22Rv1 (cell line): ENCODE data around the gene HS6ST1.

ENCODE experiments used
- H3K27ac ChIP-seq: fragments of 450-650 bp; 2 replicates; pipeline ENCODE4 v1.5.1; 2017
- ZFX ChIP-seq: fragments of 450-650 bp; IDR thresholded peaks from 2 replicates; pipeline ENCODE4 v1.6.1; 2017; ENCODE audit warnings: antibody characterized with exemption, borderline replicate concordance
- TF ChIP-seq, protein P1 (sequence below): fragments of 450-650 bp; IDR thresholded peaks from 2 replicates; pipeline ENCODE4 v1.5.1; 2017; ENCODE audit warnings: mild to moderate bottlenecking

The HS6ST1 gene

DNA sequence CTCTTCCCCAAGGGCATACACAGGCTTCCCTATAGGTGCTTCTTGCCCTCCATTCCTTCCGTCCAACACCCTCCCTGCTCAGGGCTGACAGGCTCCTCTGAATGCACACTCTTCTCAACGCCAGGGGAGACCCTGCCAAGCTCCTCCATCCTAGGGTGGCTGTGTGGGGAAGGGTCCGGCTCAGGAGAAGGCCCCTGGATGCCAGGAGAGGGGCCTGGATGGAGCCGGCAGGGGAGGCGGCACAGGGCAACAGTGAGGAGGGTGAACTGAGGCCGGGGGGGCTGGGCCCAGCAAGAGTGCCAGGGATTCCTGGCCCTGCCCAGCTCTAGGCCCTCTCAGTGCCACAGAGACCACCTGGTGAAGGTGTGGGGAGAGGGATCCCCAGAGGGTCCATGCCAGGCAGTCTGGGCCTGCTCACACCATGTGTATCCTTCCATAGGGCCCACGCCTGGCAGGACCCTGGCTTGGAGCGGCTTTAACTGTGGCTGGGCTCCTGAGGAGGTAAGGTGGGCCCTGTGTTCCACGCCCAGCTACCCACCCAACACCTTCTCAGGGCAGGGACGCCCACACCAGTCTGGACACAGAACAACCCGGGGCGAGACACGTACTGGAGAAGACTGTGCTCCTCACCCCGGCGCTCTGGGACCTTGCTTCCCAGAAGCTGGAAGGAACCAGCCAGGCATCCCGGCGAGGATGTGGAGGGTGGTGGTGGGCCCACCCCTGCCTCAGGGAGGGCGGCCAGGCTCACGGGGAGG lies 26.6 kb downstream of the HS6ST1 start:
- no peak overlapping the region for H3K27ac ChIP-seq

DNA sequence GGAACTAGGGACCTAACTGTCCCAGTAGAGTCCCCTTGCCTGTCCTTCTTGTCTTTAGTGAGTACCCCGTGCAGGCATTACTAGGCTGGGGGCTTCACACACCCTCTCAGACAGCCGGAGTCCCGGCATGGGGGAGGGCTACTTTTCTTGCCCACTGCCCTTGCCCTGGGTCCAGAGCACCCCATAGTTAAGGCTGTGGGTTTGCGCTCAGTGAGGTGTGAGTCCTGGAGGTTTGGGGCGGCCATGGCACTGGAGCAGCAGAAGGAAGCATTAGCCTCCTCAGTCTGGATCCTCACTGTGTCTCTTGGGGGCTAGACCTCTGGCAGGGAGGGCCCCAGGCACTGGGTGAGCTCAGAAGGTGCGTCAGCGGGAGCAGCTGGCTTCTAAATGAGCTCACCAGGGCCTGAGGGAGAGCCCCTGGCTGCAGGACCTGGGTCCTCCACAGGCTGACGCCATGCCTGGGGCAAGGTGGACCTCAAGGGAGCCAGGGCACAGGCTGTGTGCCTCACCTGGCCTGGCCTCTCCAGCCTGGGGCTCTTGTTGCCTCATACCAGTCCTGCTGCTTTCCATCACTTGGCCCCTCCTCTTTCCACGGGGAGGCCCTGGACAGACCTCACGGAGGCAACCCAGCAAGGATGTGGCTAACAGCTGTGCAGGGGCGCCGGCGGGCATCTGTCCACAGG lies 27.4 kb downstream of the HS6ST1 start:
- no peak overlapping the region for H3K27ac ChIP-seq
- no peak for TF ChIP-seq ZFX
- TF ChIP-seq, protein P1, sequence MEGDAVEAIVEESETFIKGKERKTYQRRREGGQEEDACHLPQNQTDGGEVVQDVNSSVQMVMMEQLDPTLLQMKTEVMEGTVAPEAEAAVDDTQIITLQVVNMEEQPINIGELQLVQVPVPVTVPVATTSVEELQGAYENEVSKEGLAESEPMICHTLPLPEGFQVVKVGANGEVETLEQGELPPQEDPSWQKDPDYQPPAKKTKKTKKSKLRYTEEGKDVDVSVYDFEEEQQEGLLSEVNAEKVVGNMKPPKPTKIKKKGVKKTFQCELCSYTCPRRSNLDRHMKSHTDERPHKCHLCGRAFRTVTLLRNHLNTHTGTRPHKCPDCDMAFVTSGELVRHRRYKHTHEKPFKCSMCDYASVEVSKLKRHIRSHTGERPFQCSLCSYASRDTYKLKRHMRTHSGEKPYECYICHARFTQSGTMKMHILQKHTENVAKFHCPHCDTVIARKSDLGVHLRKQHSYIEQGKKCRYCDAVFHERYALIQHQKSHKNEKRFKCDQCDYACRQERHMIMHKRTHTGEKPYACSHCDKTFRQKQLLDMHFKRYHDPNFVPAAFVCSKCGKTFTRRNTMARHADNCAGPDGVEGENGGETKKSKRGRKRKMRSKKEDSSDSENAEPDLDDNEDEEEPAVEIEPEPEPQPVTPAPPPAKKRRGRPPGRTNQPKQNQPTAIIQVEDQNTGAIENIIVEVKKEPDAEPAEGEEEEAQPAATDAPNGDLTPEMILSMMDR, result no peak

More for the DNA sequence above, 26.6 kb downstream of the HS6ST1 start:
- no peak for TF ChIP-seq ZFX
- TF ChIP-seq, protein P1, result no peak

DNA sequence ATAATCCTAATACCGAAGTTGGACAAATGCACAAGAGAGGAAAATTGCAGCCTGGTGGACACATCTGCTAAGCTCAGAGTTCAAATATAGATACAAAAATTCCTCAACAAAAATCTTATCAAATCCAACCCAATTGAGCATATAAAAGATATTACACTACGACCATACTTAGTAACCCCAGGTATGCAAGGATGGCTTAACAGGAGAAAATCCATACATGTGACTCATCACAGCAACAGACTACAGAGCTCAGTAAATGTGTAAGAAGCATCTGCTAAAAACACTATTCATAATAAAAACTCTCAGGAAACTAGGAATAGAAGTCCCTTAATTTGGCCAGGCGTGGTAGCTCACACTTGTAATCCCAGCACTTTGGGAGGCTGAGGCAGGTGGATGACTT lies 28.3 kb downstream of the HS6ST1 start:
- H3K27ac ChIP-seq, result no peak overlapping the region
- TF ChIP-seq, protein P1, result no peak
- TF ChIP-seq ZFX, result no peak

DNA sequence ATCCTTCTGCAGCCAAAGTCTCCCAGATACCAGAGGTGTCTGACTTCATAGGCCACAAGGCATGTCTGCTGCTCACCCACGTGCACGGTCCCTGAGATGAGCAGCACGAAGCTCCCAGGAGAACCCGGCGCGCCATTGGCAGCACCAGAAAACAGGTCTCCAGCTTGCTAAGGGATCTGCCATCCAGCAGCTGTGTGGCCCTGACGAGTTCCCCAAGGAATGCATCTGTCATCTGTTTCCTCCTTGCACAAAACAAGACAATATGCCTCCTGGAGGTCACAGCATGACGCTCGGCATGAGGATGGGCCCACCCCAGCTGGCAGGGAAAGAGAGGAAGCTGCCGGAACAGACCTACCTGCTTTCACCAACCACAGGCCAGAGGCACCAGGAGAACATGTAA lies 29.2 kb downstream of the HS6ST1 start:
- H3K27ac ChIP-seq, result no peak overlapping the region
- TF ChIP-seq ZFX, result no peak
- TF ChIP-seq, protein P1, result no peak

DNA sequence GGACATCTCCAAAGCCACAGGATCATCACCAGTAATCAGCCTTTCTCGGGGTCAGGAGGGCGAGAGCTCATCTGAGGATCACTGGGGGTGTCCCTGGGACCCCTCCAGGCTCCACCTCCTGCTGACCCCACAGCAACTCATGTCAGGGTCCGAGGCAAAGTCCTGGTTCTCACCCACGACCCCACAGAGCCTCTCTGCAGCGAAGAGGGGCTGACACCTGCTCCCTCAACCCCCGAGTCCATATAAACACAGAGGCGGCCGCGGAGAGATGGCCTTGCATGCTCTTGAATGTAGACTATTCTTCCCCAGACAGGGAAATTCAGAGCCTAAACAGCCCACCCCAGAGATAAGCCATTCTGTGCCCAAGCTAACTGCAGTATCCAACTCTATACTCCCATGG lies 29.9 kb downstream of the HS6ST1 start:
- TF ChIP-seq, protein P1, result no peak
- TF ChIP-seq ZFX, result no peak
- no peak overlapping the region for H3K27ac ChIP-seq

DNA sequence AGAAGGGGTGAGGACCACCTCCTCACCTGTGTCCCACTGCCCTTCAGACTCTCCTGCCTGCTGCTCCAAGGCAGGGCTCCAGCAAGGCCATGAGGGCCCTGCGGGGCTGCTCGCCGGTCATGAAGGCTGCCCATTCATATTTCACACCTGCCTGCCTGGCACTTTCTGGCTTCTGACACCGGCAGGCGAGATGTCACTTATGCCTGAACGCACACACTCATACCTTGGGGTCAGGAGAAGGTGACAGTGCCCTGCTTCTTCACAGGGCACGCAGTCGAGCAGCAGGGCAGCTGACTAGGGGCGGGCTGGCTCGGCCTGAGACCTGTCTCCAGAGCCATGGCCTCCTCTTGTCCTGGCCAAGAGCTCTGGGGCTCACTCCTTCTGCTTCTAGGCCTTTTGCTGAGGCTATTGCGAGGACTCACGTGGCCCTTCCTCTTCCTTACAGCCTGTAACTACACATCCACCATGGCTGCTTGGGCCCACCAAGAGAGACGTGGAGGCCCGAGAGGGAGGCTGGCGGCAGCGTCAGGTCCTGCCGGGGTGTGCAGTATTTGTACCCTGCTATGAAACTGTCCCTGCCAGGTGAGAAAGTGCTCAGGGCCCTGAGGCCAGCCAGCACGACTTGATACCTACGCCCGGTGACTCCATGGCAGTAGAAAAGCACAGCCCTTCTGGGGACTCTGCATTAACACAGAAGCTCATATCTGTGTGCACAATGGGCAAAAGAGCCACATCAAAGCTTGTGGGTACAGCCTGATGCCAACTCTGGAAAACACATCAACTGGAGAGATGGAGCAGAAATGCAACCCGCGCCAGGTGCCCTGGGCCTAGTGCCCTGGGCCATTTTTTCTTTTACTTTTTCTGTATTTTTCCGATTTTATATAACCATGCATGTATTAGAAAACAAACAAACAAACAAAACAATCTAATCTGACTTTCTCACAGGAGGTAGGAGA lies 30.6 kb downstream of the HS6ST1 start:
- no peak overlapping the region for H3K27ac ChIP-seq
- TF ChIP-seq ZFX, result no peak
- TF ChIP-seq, protein P1, result no peak
